C4-2B (cell line): ENCODE data around the gene TNFRSF8.

Experiments used
- ZFX ChIP-seq: fragments of 450-650 bp; IDR thresholded peaks from 2 replicates; pipeline ENCODE4 v1.6.1; 2017
- TF ChIP-seq, protein P1 (sequence below): fragments of 450-650 bp; conservative IDR thresholded peaks from 2 replicates; pipeline ENCODE4 v1.5.1; 2017; ENCODE audit warnings: mild to moderate bottlenecking

DNA sequence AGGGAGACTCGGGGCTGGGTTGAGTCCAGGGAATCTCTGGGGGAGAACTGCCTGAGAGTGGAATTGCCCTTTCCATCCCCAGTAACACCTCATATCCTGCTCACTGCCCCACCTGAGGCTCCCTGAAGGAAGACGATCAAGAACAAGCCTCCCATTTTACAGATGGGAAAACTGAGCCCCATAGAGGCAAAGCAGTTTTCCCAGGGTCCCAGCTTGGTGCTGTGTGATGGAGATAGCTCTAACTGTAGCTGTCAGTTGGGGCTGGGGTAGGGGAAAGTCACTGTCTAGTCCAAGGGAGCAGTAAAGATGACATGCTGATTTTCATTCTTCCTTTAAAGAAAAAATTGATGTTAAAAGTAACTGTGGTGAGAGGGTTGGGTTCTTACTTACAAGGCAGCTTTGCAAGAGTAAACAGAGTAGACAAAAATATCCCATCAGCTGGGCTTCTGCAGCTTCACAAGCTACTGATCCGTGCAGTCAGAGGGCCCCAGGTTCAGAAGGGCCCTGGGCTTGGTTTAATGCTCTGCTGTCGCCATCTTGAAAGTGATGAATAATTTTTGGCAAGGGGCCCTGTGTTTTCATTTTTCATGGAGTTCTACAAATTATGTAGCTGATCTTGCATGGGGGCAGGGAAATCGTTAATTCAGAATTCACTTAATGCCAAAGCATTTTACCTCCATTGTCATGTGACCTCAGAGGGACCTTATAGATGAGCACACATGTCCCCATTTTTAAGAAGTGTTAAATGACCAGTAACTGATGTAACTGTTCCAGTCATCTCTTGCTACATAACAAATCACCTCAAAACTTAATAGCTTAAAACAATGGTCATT, 86.1 kb downstream of the TNFRSF8 start:
- TF ChIP-seq, protein P1, sequence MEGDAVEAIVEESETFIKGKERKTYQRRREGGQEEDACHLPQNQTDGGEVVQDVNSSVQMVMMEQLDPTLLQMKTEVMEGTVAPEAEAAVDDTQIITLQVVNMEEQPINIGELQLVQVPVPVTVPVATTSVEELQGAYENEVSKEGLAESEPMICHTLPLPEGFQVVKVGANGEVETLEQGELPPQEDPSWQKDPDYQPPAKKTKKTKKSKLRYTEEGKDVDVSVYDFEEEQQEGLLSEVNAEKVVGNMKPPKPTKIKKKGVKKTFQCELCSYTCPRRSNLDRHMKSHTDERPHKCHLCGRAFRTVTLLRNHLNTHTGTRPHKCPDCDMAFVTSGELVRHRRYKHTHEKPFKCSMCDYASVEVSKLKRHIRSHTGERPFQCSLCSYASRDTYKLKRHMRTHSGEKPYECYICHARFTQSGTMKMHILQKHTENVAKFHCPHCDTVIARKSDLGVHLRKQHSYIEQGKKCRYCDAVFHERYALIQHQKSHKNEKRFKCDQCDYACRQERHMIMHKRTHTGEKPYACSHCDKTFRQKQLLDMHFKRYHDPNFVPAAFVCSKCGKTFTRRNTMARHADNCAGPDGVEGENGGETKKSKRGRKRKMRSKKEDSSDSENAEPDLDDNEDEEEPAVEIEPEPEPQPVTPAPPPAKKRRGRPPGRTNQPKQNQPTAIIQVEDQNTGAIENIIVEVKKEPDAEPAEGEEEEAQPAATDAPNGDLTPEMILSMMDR = no peak
- TF ChIP-seq ZFX = no peak
